Gastrocnemius medialis (tissue), 4 donors: ENCODE measurements around the gene CLUH.

Source experiments
- CTCF ChIP-seq, 5 experiments: fragments of 450-650 bp in 3 of 5; fragments of 200-600 bp in 2 of 5; sonication (generic) in 2 of 5; IDR thresholded peaks in 4 of 5; conservative IDR thresholded peaks in 1 of 5; 1 replicate in 4 of 5; 2 replicates in 1 of 5; pipeline ENCODE4 v1.5.1; 2016 to 2019; ENCODE audit warnings: antibody characterized with exemption in 5 of 5, mild to moderate bottlenecking in 3 of 5, moderate library complexity in 3 of 5
- POLR2A ChIP-seq, 2 donors: fragments of 450-650 bp; IDR thresholded peaks; one replicate each; pipeline ENCODE4 v1.6.1; 2017; ENCODE audit warnings: antibody characterized with exemption in 2 of 2, mild to moderate bottlenecking in 2 of 2, moderate library complexity in 2 of 2

- TF ChIP-seq POLR2A (IDR thresholded peaks at IDR 0.05) (no peak), CTCF (IDR thresholded peaks at IDR 0.05 in 4 of 5, conservative IDR thresholded peaks at IDR 0.05 in 1 of 5) (no peak)
Measured at GRCh38 chr17:2684549-2684948, 27.0 kb downstream of the CLUH start.
